GM21717 (cell line): Measurements from ENCODE around the gene BBS12.

Experiments
- ATAC-seq: cut with Tn5 transposase; IDR thresholded peaks from one replicate; pipeline ENCODE4 v1.9.1; 2021; ENCODE audit warnings: mild to moderate bottlenecking, moderate library complexity; ENCODE audit not compliant: unreplicated experiment

BBS12 gene

DNA sequence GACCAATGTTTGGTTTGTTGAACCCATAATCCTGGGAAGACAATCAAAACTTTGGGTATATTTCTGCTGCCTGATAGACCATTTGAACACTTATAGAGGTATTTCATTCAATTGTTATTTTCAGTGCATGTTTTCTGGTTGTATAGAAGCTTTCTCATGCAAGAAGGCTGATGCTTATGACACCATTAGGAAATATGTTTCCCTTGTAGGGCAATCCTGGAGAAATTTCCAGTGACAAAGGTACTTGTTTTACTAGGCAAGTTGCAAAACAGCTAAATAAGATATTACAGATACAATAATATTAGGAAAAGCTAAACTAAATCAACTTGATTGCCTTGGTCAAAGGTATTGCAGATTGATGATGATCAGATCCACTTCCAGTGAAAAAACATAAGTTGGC is 61.3 kb downstream of the BBS12 start:
- no peak for ATAC-seq
